Right ventricle myocardium inferior (tissue), 1 donor: ENCODE data around the gene SLC28A3. TPM values are rescaled to one million over a fixed set of nuclear protein-coding genes. Genes with fewer than 3 reads are reported as not detected.
A peak's percentile ranks its signal among the peaks of the same experiment; 100 is the strongest.

Source experiments
- ATAC-seq: fragments of 200-7000 bp; cut with Tn5 transposase; one replicate; pipeline ENCODE4 v1.9.1; 2020; ENCODE audit warnings: mild to moderate bottlenecking, moderate library complexity
- DNase-seq: peaks from one replicate; pipeline ENCODE4 v3.0.0; 2021; ENCODE audit errors: missing footprints
- intact Hi-C: fragments of 100-400 bp; cut with DNase I; formaldehyde crosslinking; loops from one replicate; pipeline ENCODE4 v1.11.0; 2022
- total RNA-seq: library from RNA; stranded (reverse); fragmentation: NEBNext Ultra II Directional; extraction: Animal tissue kit (Norgen Biotek cat#: 25700); gene quantifications from one replicate; pipeline ENCODE4 v1.2.1, GENCODE V29; 2021
- donor health status: DM: no; HTN: yes; CAD: no; lungs with severe emphysema.

The SLC28A3 gene
- total RNA-seq, 1 donor from 2014 or later: 1.0 TPM

DNA sequence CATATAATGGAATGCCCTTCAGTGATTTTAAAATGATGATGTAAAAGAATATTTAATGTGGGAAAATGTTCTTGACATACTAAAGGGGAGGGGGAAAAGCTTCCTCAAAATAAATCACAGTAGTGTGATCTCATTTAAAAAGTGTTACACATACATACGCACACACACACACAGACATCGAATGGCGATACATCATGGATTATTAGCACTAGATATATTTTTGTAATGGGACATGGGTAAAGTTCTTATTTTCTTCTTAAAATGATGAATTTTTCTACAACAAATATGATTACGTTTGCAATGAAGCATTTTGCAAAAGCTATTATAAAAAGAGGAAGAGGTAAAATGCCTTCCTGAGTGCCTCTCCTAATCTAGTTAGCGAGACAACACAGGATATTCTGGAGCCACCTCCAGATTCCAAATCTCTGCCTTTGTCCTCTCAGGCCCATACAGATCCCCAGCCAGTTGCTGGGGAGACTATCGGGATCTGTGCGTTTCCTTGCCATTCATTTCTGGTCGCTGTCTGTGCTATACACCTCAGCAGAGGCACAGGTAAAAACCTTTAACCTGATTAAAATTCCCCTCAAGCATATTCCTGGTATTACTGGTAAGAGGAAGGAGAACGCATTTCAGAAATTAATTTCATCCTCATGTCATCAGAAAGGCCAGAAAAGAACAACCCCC is 69.6 kb downstream of the SLC28A3 start:
- ATAC-seq (no peak), DNase-seq (no peak)
- intact Hi-C loops: no loop called here

DNA sequence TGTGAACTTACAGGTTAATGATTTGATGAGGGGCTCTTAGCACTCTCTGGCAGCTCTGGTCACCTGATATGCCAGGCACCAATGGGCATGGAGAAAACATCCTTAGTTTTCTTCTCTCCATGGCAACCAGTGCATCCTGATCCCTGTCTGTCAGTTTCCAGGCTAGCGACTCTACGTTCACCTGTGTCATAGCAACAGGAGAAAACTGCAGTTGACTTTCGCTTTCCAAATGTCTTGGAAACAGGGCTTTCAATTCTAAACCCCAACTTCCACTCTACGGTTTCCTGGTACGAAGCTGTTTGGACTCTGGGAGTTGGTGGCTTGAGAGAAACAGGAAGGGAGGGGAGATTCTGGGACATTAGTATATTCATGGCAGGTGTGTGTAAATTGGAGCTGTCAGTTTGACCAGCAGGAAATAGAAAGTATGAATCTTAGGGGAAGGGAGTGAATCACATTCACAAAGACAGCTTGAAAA is 74.4 kb downstream of the SLC28A3 start:
- intact Hi-C loops: no loop called here
- ATAC-seq: no peak

DNA sequence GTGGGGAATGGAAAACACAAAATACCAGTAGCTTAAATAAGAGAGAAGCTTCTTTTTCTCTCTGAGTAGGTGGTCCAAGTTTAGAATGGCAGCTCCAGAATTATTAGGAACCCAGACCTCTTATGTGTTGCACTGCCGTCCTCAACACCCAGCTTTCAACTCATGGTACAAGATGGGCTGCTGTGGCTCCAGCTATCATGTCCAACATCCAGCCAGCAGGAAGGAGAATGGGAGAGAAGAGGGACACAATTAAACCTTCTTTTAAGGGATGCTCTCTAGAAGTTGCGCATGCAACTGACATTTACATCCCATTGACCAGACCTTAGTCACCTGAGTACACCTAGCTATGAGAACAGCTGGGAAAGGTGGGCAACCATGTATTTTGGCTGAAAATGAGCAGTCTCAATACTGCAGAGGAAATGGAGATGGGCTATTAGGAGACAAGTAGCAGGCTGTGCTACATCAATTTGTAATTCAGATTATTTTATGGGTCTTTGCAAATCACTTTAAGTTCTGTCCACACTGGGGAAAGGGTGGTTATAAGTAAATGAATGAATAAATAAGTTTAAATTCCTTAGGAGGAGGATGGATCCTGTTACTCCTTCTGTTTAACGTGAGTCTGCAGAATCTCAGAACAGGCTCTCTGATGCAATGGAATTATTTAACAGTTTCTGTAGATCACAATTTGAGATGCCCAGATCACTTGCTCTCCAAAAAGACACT is 76.1 kb downstream of the SLC28A3 start:
- ATAC-seq (no peak), DNase-seq (no peak)
- intact Hi-C loops: loop anchor here (5.0 kb wide), 1 partner anchor 92 kb away; no protein-coding TSS in a partner anchor

More for the DNA sequence above, 74.4 kb downstream of the SLC28A3 start:
- DNase-seq: no peak

DNA sequence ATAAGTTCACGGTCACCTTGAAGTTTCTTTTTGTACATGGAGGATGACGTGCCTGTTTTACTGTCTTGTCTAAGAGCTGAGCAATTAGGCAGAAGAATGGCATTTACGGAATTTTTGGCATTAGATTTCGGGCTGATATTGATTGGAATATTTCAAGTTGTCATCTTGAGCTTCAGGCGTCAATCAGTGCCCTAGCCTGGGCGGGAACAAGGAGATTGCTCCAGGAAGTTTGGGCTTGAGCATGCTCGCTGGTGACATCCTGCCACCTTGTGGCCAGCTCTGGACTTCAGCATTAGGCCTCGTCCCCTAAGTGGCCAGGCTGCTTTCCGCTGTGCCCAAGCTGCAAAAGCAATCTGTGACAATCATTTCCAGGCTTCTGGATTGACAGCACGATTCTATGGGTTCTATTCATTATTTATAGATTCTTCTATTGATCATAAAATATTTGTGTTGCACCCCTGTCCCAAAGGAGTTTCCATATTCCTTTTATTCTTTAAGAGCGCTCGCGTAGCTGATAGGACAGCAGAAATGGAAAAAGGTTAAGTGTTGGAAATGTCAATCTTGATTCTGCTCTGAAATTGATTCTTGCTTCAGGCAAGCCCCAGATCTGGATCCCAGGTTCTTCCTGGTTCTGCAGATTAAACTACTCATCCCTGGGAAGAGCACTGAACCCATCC is 79.3 kb downstream of the SLC28A3 start:
- ATAC-seq (peak; percentile 94), DNase-seq (peak; percentile 87)
- intact Hi-C loops: loop anchor here (1.0 to 5.0 kb wide), 2 partner anchors 89 to 323 kb away; no protein-coding TSS in a partner anchor

DNA sequence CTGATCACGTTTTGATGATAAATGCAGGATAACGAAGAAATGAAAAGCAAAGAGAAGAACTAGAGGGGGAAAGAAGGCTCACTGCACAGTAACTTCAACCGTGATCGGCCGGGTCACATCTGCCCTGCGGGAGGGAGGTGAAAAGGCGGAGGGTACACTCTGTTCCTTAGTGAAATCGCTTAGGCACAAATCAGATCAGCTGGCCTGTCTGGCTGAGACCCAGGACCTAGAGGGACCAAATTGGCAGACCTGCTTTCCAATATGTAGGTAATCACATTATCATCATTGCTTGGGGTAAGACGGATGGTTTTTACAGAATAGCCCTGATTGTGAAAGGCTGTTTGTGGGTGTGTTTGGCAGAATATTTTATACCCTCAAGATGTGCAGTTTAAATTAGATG is 82.2 kb downstream of the SLC28A3 start:
- intact Hi-C loops: no loop called here
- DNase-seq (no peak), ATAC-seq (peak; percentile 35)

GRCh38 chr9:84255696-84256095 is 84.9 kb downstream of the SLC28A3 start:
- intact Hi-C loops: no loop called here
- no peak for ATAC-seq
- no peak for DNase-seq

- intact Hi-C loops: no loop called here
- peak; percentile 68 for ATAC-seq
- no peak for DNase-seq
Measured at GRCh38 chr9:84254972-84255371, 85.6 kb downstream of the SLC28A3 start.

- intact Hi-C loops: no loop called here
- no peak for ATAC-seq
Measured at GRCh38 chr9:84251921-84252320, 88.6 kb downstream of the SLC28A3 start.

DNA sequence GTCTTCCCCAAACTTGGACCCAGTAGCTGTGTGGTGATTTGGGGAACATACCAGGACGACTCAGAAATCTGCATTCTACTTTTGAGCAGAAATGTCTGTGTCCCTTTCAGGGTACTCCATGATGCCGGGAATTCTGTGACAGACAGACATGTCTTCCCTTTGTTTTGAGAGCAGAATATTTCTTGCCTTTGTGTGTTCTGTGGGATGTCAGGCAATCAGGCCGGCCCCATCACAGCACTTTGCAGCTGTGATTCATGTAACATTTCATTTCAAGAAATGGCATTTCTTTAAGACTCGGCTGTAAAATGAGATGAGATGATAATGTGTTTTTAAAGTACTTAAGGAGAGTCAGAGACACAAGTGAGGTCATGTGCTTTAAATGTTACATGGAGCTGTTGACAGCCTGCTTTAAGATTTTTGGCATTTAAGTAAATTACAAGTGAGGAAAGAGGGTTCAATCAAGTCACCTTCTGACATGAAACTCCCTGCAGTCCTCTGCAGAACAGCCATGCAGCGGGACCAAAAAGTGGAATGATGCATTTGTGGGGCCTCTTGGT is 98.7 kb downstream of the SLC28A3 start:
- intact Hi-C loops: no loop called here
- ATAC-seq (no peak), DNase-seq (no peak)

More at GRCh38 chr9:84251921-84252320, 88.6 kb downstream of the SLC28A3 start:
- no peak for DNase-seq

DNA sequence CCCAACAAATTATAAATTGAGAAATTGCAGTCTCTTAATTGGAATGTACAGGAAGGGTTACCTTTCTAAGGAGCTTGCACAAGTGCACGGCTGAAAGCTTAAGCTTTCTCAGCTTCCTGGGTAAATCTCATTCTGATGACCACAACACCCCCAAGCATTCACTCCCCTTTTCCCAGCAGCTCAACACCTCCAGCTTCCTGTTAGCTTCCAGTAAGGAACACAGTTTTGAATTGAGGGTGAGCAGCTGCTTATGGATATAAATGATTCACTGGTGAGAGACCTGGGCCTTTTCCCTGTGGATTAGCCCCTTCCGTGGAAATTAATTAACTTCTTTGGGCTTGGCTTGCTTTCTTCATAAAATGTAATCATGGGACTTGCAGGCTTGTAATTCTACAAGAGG is 101.2 kb downstream of the SLC28A3 start:
- intact Hi-C loops: no loop called here
- ATAC-seq (no peak), DNase-seq (no peak)

GRCh38 chr9:84238652-84239051 is 101.9 kb downstream of the SLC28A3 start:
- no peak for ATAC-seq
- intact Hi-C loops: no loop called here
- no peak for DNase-seq

DNA sequence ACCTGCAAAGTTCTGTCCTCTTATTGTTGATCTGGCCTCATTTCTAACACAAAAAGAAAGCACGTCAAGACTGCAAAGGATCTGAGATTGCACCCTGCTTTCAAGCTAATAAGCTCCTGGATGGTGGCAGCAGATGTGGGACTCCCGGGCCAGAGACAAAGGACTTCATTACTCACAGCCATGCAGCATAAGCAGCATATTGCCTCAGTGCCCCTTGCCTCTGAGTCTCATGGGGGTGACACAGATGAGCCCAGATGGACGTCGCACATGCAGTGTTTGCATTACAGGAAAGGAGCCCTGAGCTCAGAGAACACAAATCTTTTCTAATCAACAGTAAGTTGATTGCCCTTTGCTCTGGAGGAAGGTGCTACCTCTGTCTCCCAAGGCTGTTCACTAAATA is 105.0 kb downstream of the SLC28A3 start:
- ATAC-seq (no peak), DNase-seq (no peak)
- intact Hi-C loops: no loop called here

DNA sequence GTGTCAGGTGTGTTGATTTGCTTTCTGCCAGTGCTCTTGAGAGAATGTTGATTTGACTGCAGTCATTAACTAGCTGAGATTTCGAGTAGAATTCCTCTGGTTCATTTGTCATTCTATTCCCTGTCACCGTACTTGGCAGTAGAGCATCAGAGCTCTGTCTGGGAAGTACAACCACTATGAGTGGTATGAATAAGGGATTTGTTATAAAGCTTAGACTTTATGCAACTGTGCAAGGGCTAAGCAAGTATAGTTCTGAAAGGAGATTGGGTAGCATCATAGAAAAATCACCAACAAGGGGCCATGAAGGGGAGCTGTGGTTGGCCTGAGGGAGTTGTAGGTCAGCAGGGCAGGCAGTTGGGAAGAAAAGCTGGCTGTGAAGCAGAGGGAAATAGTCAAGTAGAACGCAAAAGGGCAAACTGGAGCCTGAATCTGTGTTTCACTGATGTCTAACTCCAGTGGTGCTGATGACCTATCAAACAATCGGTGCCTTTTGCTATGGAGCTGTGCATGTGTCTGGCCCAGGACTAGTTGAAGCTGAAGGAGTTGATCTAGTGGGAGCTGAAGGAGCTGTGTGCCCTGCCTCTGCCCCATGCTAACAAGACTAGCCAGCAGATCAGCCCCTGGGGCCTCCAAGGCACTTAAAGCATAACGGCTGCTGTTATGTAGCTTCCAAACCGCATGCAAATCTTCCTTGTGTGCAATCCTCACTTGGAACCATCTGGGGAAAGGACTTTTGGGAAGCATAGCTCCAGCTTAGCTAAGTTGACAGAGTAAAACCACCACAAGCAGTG is 110.0 kb downstream of the SLC28A3 start:
- intact Hi-C loops: no loop called here
- ATAC-seq: peak; percentile 49
- DNase-seq: no peak

- ATAC-seq: no peak
- intact Hi-C loops: loop anchor here (5.0 kb wide), 1 partner anchor 57 kb away; no protein-coding TSS in a partner anchor
- no peak for DNase-seq
Measured at GRCh38 chr9:84229191-84229590, 111.4 kb downstream of the SLC28A3 start.

GRCh38 chr9:84228130-84228720 is 112.3 kb downstream of the SLC28A3 start:
- ATAC-seq (no peak), DNase-seq (no peak)
- intact Hi-C loops: loop anchor here (5.0 kb wide), 1 partner anchor 56 kb away; no protein-coding TSS in a partner anchor

GRCh38 chr9:84226126-84226525 is 114.4 kb downstream of the SLC28A3 start:
- DNase-seq (no peak), ATAC-seq (peak; percentile 77)
- intact Hi-C loops: loop anchor here (5.0 kb wide), 1 partner anchor 54 kb away; no protein-coding TSS in a partner anchor
